Astrocyte (in vitro differentiated cells and primary cell): ENCODE measurements around the gene HERC2.

Experiments used
- EZH2 ChIP-seq: IDR thresholded peaks from 2 replicates; pipeline ENCODE4 v1.6.1; 2012; ENCODE audit warnings: mild to moderate bottlenecking, low read length, inconsistent platforms; ENCODE audit not compliant: insufficient read depth
- TF ChIP-seq, protein P1 (sequence below): IDR thresholded peaks from 2 replicates; pipeline ENCODE4 v1.5.1; 2011; ENCODE audit warnings: low read depth, mild to moderate bottlenecking, inconsistent platforms, low read length, moderate library complexity; ENCODE audit not compliant: insufficient read depth

DNA sequence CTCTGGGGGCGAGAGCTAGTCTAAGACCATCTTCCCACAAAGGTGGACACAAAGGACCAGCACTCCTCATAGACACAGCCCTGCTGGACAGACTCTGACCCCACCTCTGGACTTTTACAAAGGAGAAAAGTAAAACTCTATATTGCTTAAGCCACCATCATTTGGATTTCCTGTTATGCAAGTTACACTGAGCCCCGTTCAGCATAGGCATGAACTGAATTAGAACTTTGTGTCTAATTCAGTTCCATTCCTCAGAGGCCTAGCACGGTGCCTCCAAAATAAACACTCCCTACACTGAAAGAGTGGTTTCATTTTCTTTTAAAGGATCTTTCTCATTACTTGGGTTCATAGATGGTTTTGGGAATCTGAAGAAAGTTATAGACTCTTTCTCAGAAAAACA is 143.7 kb downstream of the HERC2 start:
- TF ChIP-seq, protein P1, sequence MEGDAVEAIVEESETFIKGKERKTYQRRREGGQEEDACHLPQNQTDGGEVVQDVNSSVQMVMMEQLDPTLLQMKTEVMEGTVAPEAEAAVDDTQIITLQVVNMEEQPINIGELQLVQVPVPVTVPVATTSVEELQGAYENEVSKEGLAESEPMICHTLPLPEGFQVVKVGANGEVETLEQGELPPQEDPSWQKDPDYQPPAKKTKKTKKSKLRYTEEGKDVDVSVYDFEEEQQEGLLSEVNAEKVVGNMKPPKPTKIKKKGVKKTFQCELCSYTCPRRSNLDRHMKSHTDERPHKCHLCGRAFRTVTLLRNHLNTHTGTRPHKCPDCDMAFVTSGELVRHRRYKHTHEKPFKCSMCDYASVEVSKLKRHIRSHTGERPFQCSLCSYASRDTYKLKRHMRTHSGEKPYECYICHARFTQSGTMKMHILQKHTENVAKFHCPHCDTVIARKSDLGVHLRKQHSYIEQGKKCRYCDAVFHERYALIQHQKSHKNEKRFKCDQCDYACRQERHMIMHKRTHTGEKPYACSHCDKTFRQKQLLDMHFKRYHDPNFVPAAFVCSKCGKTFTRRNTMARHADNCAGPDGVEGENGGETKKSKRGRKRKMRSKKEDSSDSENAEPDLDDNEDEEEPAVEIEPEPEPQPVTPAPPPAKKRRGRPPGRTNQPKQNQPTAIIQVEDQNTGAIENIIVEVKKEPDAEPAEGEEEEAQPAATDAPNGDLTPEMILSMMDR, result no peak
- TF ChIP-seq EZH2, result no peak
